Muscle layer of colon (tissue), 2 donors: Measurements from ENCODE around the gene PLPP7.

Experiments used
- H3K27ac ChIP-seq: one replicate; pipeline ENCODE4 v1.7.0; 2013; ENCODE audit warnings: low read depth, mild to moderate bottlenecking, low read length, moderate library complexity
- H3K27me3 ChIP-seq, 2 donors: one replicate each; pipeline ENCODE4 v1.7.0; 2013; ENCODE audit warnings: low read length in 2 of 2, mild to moderate bottlenecking in 2 of 2; ENCODE audit not compliant: insufficient read depth in 2 of 2, control insufficient read depth in 1 of 2
- H3K36me3 ChIP-seq: one replicate; pipeline ENCODE4 v1.7.0; 2013; ENCODE audit warnings: mild to moderate bottlenecking, low read length; ENCODE audit not compliant: insufficient read depth
- H3K4me1 ChIP-seq: one replicate; pipeline ENCODE4 v1.7.0; 2013; ENCODE audit warnings: mild to moderate bottlenecking, low read length; ENCODE audit not compliant: insufficient read depth
- H3K4me3 ChIP-seq, 2 donors: one replicate each; pipeline ENCODE4 v1.7.0; 2013; ENCODE audit warnings: low read length in 2 of 2, low read depth in 1 of 2, mild to moderate bottlenecking in 1 of 2, moderate library complexity in 1 of 2
- H3K9ac ChIP-seq: one replicate; pipeline ENCODE4 v1.7.0; 2013; ENCODE audit warnings: low read length
- H3K9me3 ChIP-seq: one replicate; pipeline ENCODE4 v1.7.0; 2013; ENCODE audit warnings: mild to moderate bottlenecking, low read length
- donor health status: abdominal sarcoma.
- donor health status: Adenocarcinoma of cecum.

The PLPP7 gene

DNA sequence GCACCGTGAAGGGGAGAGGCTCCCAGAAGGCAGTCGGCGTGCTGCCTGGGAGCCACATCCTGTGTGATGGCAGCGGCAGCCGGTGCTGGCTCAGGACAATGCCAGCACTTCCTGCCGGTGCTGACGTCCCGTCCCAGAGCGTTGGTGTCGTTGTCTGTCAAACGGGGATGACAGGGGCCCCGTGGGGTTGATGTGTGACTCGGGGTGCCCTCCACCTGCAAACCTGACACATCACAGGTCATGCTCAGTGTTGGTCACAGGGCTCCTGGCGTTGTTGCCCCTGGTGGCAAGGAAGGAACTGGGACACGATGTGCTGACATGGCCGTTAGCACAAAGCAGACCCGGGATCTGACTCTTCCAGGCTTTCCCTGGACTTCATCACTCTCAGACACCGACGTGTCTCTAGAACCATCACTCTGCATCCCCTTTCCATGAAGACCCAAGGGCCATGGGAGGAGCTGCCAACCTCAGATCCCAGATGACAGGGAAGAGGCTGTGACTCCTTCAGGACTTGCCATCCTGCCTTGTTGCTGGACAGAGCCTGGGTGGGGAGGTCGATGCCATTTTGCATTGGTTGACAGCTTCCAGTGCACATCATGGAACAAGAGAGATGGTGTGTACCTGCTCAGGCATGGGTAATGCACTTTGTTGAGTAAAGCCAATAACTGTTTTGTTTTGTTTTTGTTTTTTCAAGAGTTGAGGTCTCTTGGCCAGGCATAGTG, 21.5 kb downstream of the PLPP7 start:
- Histone ChIP-seq H3K27ac (no peak overlapping the region), H3K36me3 (no peaks in the 10 kb centered on the region), H3K4me1 (no peaks in the 10 kb centered on the region), H3K27me3 (no peaks in the 10 kb centered on the region), H3K9me3 (no peaks in the 10 kb centered on the region), H3K9ac (no peak overlapping the region), H3K4me3 (no peak overlapping the region)

GRCh38 chr9:131312246-131312645, 22.7 kb downstream of the PLPP7 start:
- Histone ChIP-seq H3K4me1 (no peaks in the 10 kb centered on the region), H3K36me3 (no peaks in the 10 kb centered on the region), H3K9ac (no peak overlapping the region), H3K27ac (no peak overlapping the region), H3K4me3 (no peak overlapping the region), H3K9me3 (no peaks in the 10 kb centered on the region), H3K27me3 (no peaks in the 10 kb centered on the region)

- no peak overlapping the region for H3K27ac ChIP-seq
- H3K4me1 ChIP-seq, result no peaks in the 10 kb centered on the region
- H3K36me3 ChIP-seq, result no peaks in the 10 kb centered on the region
- no peaks in the 10 kb centered on the region for H3K9me3 ChIP-seq
- H3K27me3 ChIP-seq, result no peaks in the 10 kb centered on the region
- H3K4me3 ChIP-seq, result no peak overlapping the region
- H3K9ac ChIP-seq, result no peak overlapping the region
Measured at GRCh38 chr9:131312822-131313770, 23.6 kb downstream of the PLPP7 start.

DNA sequence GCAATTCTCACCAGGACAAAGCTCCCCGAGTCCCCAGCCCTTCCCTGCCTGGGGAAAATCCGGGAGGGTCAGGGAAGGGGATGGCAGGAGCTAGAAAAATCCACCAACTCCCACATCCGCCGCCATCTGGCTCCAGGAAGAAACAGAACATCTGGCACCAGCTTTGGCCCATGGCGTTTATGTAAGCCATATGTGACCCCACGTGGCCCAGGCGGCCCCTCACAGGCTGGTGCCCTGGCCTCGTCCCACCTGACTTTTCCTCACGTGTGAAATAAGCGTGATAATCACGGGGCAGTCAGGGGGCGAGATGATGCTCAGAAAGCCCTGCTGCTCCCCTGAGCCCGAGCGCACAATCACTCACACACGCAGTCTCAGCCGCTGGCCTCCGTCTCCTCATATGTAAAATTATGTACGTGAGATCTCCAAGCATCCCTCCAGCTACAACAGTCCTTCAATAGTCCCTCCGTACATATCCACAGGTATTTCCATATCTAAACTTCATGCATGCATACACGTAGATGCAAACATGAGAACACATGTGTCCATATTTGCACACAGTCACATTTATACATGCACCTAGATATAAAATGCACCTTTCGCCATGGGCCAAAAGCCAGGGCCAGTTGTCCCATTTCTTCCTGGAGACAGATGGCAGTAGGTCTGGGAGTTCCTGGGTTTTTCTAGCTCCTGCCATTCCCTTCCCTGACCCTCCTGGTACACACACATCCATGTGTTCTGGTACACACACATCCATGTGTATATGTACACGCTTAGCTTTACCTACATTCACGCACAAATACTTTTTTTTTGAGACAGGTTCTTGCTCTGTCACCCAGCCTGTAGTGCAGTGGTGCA, 28.9 kb downstream of the PLPP7 start:
- no peaks in the 10 kb centered on the region for H3K27me3 ChIP-seq
- no peaks in the 10 kb centered on the region for H3K4me1 ChIP-seq
- no peak overlapping the region for H3K4me3 ChIP-seq
- no peak overlapping the region for H3K27ac ChIP-seq
- no peaks in the 10 kb centered on the region for H3K36me3 ChIP-seq
- no peak overlapping the region for H3K9ac ChIP-seq
- no peaks in the 10 kb centered on the region for H3K9me3 ChIP-seq

GRCh38 chr9:131319486-131319885, 30.0 kb downstream of the PLPP7 start:
- Histone ChIP-seq H3K9me3 (no peaks in the 10 kb centered on the region), H3K27ac (no peak overlapping the region), H3K4me3 (no peak overlapping the region), H3K9ac (no peak overlapping the region), H3K27me3 (no peaks in the 10 kb centered on the region), H3K4me1 (no peaks in the 10 kb centered on the region), H3K36me3 (no peaks in the 10 kb centered on the region)

- no peaks in the 10 kb centered on the region for H3K4me1 ChIP-seq
- no peaks in the 10 kb centered on the region for H3K36me3 ChIP-seq
- no peak overlapping the region for H3K9ac ChIP-seq
- H3K27ac ChIP-seq, result no peak overlapping the region
- no peaks in the 10 kb centered on the region for H3K27me3 ChIP-seq
- H3K4me3 ChIP-seq, result no peak overlapping the region
- no peaks in the 10 kb centered on the region for H3K9me3 ChIP-seq
Measured at GRCh38 chr9:131320031-131320685, 30.6 kb downstream of the PLPP7 start.

DNA sequence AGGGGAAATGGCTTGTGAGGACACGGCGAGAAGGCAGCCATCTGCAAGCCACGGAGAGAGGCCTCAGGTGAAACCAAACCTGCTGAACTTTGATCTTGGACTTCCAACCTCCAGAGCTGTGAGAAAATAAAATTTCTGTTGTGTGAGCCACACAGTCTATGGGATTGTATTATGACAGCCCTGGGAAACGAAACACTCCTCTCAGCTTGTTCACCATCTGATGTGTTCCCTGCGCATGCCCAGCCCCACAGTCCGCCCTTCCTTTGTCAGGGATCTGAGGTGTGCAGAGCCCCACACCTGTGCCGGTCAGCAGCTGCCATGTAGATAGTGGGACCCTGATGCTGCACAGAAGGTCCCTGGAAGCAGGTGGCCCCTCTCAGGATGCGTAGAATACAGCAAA, 34.1 kb downstream of the PLPP7 start:
- H3K27ac ChIP-seq, result no peak overlapping the region
- H3K9me3 ChIP-seq, result no peaks in the 10 kb centered on the region
- no peak overlapping the region for H3K4me3 ChIP-seq
- H3K27me3 ChIP-seq, result no peaks in the 10 kb centered on the region
- no peak overlapping the region for H3K9ac ChIP-seq
- H3K4me1 ChIP-seq, result no peaks in the 10 kb centered on the region
- no peaks in the 10 kb centered on the region for H3K36me3 ChIP-seq

DNA sequence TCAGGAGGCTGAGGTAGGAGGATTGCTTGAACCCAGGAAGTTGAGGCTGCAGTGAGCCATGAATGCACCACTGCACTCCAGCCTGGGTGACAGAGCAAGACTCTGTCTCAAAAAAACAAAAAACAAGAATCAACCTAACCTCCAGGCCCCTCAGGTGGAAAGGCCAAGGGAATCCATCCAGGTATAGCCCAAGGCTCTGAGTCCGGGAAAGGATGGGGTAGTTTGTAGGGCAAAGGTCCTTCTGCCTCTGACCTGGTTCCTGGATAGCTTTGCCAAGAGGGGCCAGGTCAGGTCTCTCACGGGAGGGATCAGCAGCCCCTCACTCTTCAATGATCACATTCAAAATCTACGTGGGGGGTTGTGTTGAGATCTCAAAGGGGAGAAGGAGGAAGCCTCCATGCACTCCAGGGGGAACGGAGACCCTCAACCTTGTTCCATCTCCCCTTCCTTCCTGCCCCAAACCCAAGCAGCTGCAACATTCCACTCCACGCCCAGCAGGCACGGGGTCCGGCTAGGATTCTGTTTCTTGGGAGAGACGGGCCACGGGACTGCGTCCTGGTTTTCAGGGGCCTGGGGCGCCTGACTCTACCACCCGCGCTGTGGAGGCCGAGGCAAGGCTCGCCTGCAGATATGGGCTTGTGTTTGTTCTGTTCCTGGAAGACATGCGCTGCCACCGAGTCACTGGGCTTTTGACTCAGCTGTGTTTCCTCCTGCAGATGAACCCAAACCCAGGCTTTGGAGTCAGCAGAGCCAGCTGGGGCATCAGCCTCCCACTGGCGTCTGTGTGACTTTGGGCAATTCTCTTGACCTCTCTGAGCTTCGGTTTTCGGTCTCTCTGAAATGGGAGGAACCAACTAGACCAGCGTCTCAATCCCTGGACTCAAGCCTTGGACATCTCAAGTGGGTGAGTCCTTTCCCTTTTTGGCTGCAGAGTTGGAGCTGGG, 35.5 kb downstream of the PLPP7 start:
- no peaks in the 10 kb centered on the region for H3K9me3 ChIP-seq
- H3K9ac ChIP-seq, result no peak overlapping the region
- no peak overlapping the region for H3K27ac ChIP-seq
- no peak overlapping the region for H3K4me3 ChIP-seq
- H3K36me3 ChIP-seq, result no peaks in the 10 kb centered on the region
- no peaks in the 10 kb centered on the region for H3K27me3 ChIP-seq
- H3K4me1 ChIP-seq, result no peaks in the 10 kb centered on the region

DNA sequence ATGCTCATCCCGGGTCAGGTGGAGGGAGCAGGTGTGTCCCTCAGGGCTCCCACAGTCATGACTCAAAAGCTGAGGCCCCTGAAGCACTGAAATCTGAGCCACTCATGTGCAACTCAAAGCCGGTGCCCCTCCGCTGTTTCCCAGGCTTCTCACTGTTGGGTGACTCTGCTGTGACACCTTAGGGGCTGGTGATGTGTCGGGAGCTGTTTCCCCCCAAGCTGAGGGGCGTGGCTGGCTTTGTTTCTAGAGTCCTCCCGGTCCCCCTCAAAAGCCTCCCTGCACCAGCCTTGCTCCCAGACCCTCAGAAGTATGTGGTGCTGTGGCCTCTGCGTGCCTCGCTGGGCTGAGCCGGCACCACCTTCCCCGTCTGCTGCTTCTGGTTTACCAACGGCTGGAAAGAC, 39.7 kb downstream of the PLPP7 start:
- no peaks in the 10 kb centered on the region for H3K4me1 ChIP-seq
- no peaks in the 10 kb centered on the region for H3K9me3 ChIP-seq
- H3K27me3 ChIP-seq, result no peaks in the 10 kb centered on the region
- no peak overlapping the region for H3K27ac ChIP-seq
- H3K36me3 ChIP-seq, result no peaks in the 10 kb centered on the region
- no peak overlapping the region for H3K4me3 ChIP-seq
- H3K9ac ChIP-seq, result no peak overlapping the region

- Histone ChIP-seq H3K9me3 (no peaks in the 10 kb centered on the region), H3K27ac (no peak overlapping the region), H3K27me3 (no peaks in the 10 kb centered on the region), H3K4me1 (no peaks in the 10 kb centered on the region), H3K36me3 (no peaks in the 10 kb centered on the region), H3K4me3 (no peak overlapping the region), H3K9ac (no peak overlapping the region)
Measured at GRCh38 chr9:131330814-131331600, 41.5 kb downstream of the PLPP7 start.
